Subcutaneous abdominal adipose tissue (tissue), 5 donors: ENCODE data around the gene SLC66A2.

Experiments used
- H3K27ac ChIP-seq: one replicate; pipeline ENCODE4 v1.7.0; 2013; ENCODE audit warnings: low read depth, mild to moderate bottlenecking, inconsistent platforms, low read length, moderate library complexity
- H3K27me3 ChIP-seq, 5 donors: one replicate each; pipeline ENCODE4 v1.7.0; 2013; ENCODE audit warnings: low read length in 5 of 5, inconsistent platforms in 1 of 5; ENCODE audit not compliant: control insufficient read depth in 5 of 5, insufficient read depth in 4 of 5
- H3K36me3 ChIP-seq, 5 donors: one replicate each; pipeline ENCODE4 v1.7.0; 2013; ENCODE audit warnings: low read length in 5 of 5; ENCODE audit not compliant: control insufficient read depth in 5 of 5, insufficient read depth in 5 of 5
- H3K4me1 ChIP-seq, 5 donors: one replicate each; pipeline ENCODE4 v1.7.0; 2013; ENCODE audit warnings: low read length in 5 of 5, mild to moderate bottlenecking in 3 of 5, moderate library complexity in 1 of 5; ENCODE audit not compliant: control insufficient read depth in 5 of 5, insufficient read depth in 5 of 5
- H3K4me3 ChIP-seq, 5 donors: one replicate each; pipeline ENCODE4 v1.7.0; 2013; ENCODE audit warnings: low read length in 5 of 5, low read depth in 1 of 5
- H3K9ac ChIP-seq, 5 donors: one replicate each; pipeline ENCODE4 v1.7.0; 2013; ENCODE audit warnings: low read length in 5 of 5, mild to moderate bottlenecking in 4 of 5, moderate library complexity in 3 of 5
- H3K9me3 ChIP-seq, 5 donors: one replicate each; pipeline ENCODE4 v1.7.0; 2013; ENCODE audit warnings: low read length in 5 of 5; ENCODE audit not compliant: control insufficient read depth in 5 of 5
- donor health status: healthy.
- donor health status: healthy.
- donor health status: healthy.
- donor health status: healthy.
- donor health status: healthy.

Gene SLC66A2

GRCh38 chr18:79877163-79878091, 74.0 kb downstream of the SLC66A2 start:
- Histone ChIP-seq H3K4me3 (no peak overlapping the region), H3K9ac (no peak overlapping the region), H3K27me3 (peaks cover 0 to 28% (median 13%) of the 10 kb centered on the region in 5 donors), H3K9me3 (peaks cover 0 to 8% (median 0%) of the 10 kb centered on the region in 5 donors), H3K36me3 (no peaks in the 10 kb centered on the region), H3K27ac (no peak overlapping the region), H3K4me1 (peaks cover 0 to 6% (median 3%) of the 10 kb centered on the region in 5 donors)

GRCh38 chr18:79876497-79876896, 75.0 kb downstream of the SLC66A2 start:
- Histone ChIP-seq H3K4me3 (no peak overlapping the region), H3K36me3 (no peaks in the 10 kb centered on the region), H3K4me1 (peaks cover 0 to 6% (median 3%) of the 10 kb centered on the region in 5 donors), H3K27me3 (peaks cover 0 to 30% (median 13%) of the 10 kb centered on the region in 5 donors), H3K27ac (no peak overlapping the region), H3K9me3 (peaks cover 0 to 8% (median 0%) of the 10 kb centered on the region in 5 donors), H3K9ac (no peak overlapping the region)

GRCh38 chr18:79875931-79876461, 75.5 kb downstream of the SLC66A2 start:
- H3K9ac ChIP-seq = no peak overlapping the region
- no peak overlapping the region for H3K27ac ChIP-seq
- no peak overlapping the region for H3K4me3 ChIP-seq
- H3K4me1 ChIP-seq = peaks cover 0 to 6% (median 3%) of the 10 kb centered on the region in 5 donors
- no peaks in the 10 kb centered on the region for H3K36me3 ChIP-seq
- H3K9me3 ChIP-seq = peaks cover 0 to 8% (median 0%) of the 10 kb centered on the region in 5 donors
- H3K27me3 ChIP-seq = peaks cover 0 to 30% (median 15%) of the 10 kb centered on the region in 5 donors

- H3K9me3 ChIP-seq = peaks cover 0 to 8% (median 0%) of the 10 kb centered on the region in 5 donors
- no peak overlapping the region for H3K27ac ChIP-seq
- H3K9ac ChIP-seq = no peak overlapping the region
- no peaks in the 10 kb centered on the region for H3K36me3 ChIP-seq
- peaks cover 0 to 30% (median 15%) of the 10 kb centered on the region in 5 donors for H3K27me3 ChIP-seq
- no peak overlapping the region for H3K4me3 ChIP-seq
- peaks cover 0 to 6% (median 3%) of the 10 kb centered on the region in 5 donors for H3K4me1 ChIP-seq
Measured at GRCh38 chr18:79875531-79875919, 75.9 kb downstream of the SLC66A2 start.

- H3K27me3 ChIP-seq = peaks cover 0 to 30% (median 15%) of the 10 kb centered on the region in 5 donors
- peaks cover 0 to 6% (median 3%) of the 10 kb centered on the region in 5 donors for H3K4me1 ChIP-seq
- peaks cover 0 to 8% (median 0%) of the 10 kb centered on the region in 5 donors for H3K9me3 ChIP-seq
Measured at GRCh38 chr18:79874553-79875530, 76.6 kb downstream of the SLC66A2 start.

GRCh38 chr18:79873449-79874110, 77.9 kb downstream of the SLC66A2 start:
- Histone ChIP-seq H3K36me3 (no peaks in the 10 kb centered on the region), H3K9ac (no peak overlapping the region), H3K4me1 (peaks cover 0 to 6% (median 3%) of the 10 kb centered on the region in 5 donors), H3K27me3 (peaks cover 0 to 30% (median 15%) of the 10 kb centered on the region in 5 donors), H3K4me3 (no peak overlapping the region), H3K27ac (no peak overlapping the region), H3K9me3 (peaks cover 0 to under 1% (median 0%) of the 10 kb centered on the region in 5 donors)

More at GRCh38 chr18:79874553-79875530, 76.6 kb downstream of the SLC66A2 start:
- Histone ChIP-seq H3K4me3 (no peak overlapping the region), H3K27ac (no peak overlapping the region), H3K9ac (no peak overlapping the region), H3K36me3 (no peaks in the 10 kb centered on the region)

GRCh38 chr18:79872527-79873444, 78.7 kb downstream of the SLC66A2 start:
- Histone ChIP-seq H3K4me1 (peaks cover 0 to 6% (median 3%) of the 10 kb centered on the region in 5 donors), H3K9ac (no peak overlapping the region), H3K27me3 (peaks cover 0 to 30% (median 14%) of the 10 kb centered on the region in 5 donors), H3K9me3 (no peaks in the 10 kb centered on the region), H3K27ac (no peak overlapping the region), H3K4me3 (no peak overlapping the region), H3K36me3 (no peaks in the 10 kb centered on the region)

GRCh38 chr18:79871481-79872091, 79.9 kb downstream of the SLC66A2 start:
- H3K4me1 ChIP-seq = peaks cover 0 to 6% (median 3%) of the 10 kb centered on the region in 5 donors
- H3K9me3 ChIP-seq = no peaks in the 10 kb centered on the region
- no peak overlapping the region for H3K27ac ChIP-seq
- no peak overlapping the region for H3K4me3 ChIP-seq
- H3K9ac ChIP-seq = no peak overlapping the region
- peaks cover 0 to 25% (median 7%) of the 10 kb centered on the region in 5 donors for H3K27me3 ChIP-seq
- no peaks in the 10 kb centered on the region for H3K36me3 ChIP-seq
